Measurements from ENCODE around the gene ZNF69. TPM values are rescaled to one million over a fixed set of nuclear protein-coding genes. Genes with fewer than 3 reads are reported as not detected.
A peak's percentile ranks its signal among the peaks of the same experiment; 100 is the strongest.

The ZNF69 gene
- total and polyA plus RNA-seq, 2 of the 13 experiments (the other 11 are each of a cell fraction or from before 2014, with no cell fraction given), result 9.6 to 21.0 TPM

GRCh38 chr19:11924886-11925650 lies 37.5 kb downstream of the ZNF69 start, which contains the start of gene ZNF700:
Gene ZNF700 (plus strand): TSS chr19:11925107. CDS start chr19:11925211, 104 bp downstream.
- H3K27me3 ChIP-seq (ENCODE audit: control insufficient read depth in 1 of 2, insufficient read depth in 2 of 2, low read length in 2 of 2), result no peaks in the 10 kb centered on the region; a peak in 1 of 5 replicates
- ATAC-seq (peak; percentile 90), DNase-seq (ENCODE audit: low spot score) (peak; percentile 93), FAIRE-seq (peak; percentile 67)
- no peaks in the 10 kb centered on the region for H3K9me3 ChIP-seq (ENCODE audit: low read length)
- ChIA-PET POLR2A (interaction anchor here (0.6 to 2.7 kb wide), 11 partner anchors 9 to 215 kb away, joined by 3 to 30 read pairs (median 10); partner anchors contain the start of genes ZNF20, ZNF69, ZNF763 and ZNF878), CTCF (ENCODE audit: low intra/inter-chr PET ratio, low total read pairs) (interaction anchor here (1.8 kb wide), 1 partner anchor 216 kb away, joined by 6 read pairs; no protein-coding TSS in a partner anchor)
- H3K4me2 ChIP-seq (ENCODE audit: low read depth, low read length), result peak within 1 kb of the TSS; percentile 100
- H3K36me3 ChIP-seq (replicated peaks in 1 of 2; ENCODE audit: control insufficient read depth in 1 of 2, insufficient read depth in 2 of 2, low read length in 2 of 2), result 0 out of 5 replicates have a peak, but pooled peaks cover 0 to 1% of the 10 kb centered on the region in 2 experiments
- peaks cover 19% of the 10 kb centered on the region for H3K79me2 ChIP-seq (ENCODE audit: insufficient read depth, low read length)
- in situ Hi-C loops (cut with HindIII; ENCODE audit: extremely low pct_ligation_motif_present, low pct_unique_long_range_greater_than_20kb) (no loop called here), intact Hi-C loops (cut with micrococcal nuclease; ENCODE audit: unreplicated experiment) (loop anchor here (1.0 to 5.0 kb wide), 3 partner anchors 38 to 128 kb away; partner anchors contain the start of genes ZNF69 and ZNF878)
- H3K27ac ChIP-seq (ENCODE audit: extremely low read length, insufficient read depth, low read length), result peak within 1 kb of the TSS; percentile 97
- peak within 1 kb of the TSS; percentile 95 for H3K9ac ChIP-seq (ENCODE audit: insufficient read depth, low read depth, low read length)
- peaks cover 51% of the 10 kb centered on the region for H3K4me1 ChIP-seq (ENCODE audit: insufficient read depth, low read length)
- BruUV-seq (replicated peaks), result no TSS peak
- peak within 1 kb of the TSS; percentile 27 for H2AFZ ChIP-seq (ENCODE audit: low read length)
- H4K20me1 ChIP-seq (ENCODE audit: insufficient read depth, low read length), result no peaks in the 10 kb centered on the region
- WGBS (ENCODE audit: low lambda C conversion rate), result 0% methylated on average over 9 of the region's 53 CpGs
- H3K4me3 ChIP-seq (replicated peaks in 1 of 3; ENCODE audit: insufficient read depth in 1 of 3, low read depth in 2 of 3, low read length in 3 of 3), result peak within 1 kb of the TSS; percentile 80 to 88 (median 85)
- TF ChIP-seq ZNF12 (CRISPR knock-in tag; IDR thresholded peaks at IDR 0.05), result no peak
- TF ChIP-seq ZNF790 (CRISPR knock-in tag; IDR thresholded peaks at IDR 0.05; ENCODE audit: borderline replicate concordance), result no peak; the same call in 1 of the 2 replicates
- TF ChIP-seq MXI1 (IDR thresholded peaks at IDR 0.05; ENCODE audit: borderline replicate concordance, low read depth, low read length), result peak; percentile 13; the same call in 1 of the 3 replicates
- TF ChIP-seq HNRNPL (IDR thresholded peaks at IDR 0.05; ENCODE audit: low read depth, low read length), result 0 out of 2 replicates have a peak, but pooled peaks have one; percentile 55
- TF ChIP-seq ZNF20 (CRISPR knock-in tag; IDR thresholded peaks at IDR 0.05), result no peak
- TF ChIP-seq ZNF556 (CRISPR knock-in tag; IDR thresholded peaks at IDR 0.05; ENCODE audit: borderline replicate concordance), result 0 out of 2 replicates have a peak, but pooled peaks have one; percentile 15
- TF ChIP-seq NBN (conservative IDR thresholded peaks at IDR 0.05), result no peak
- TF ChIP-seq ZBTB34 (CRISPR knock-in tag; IDR thresholded peaks at IDR 0.05), result no peak
- TF ChIP-seq POLR2A (IDR thresholded peaks at IDR 0.05; ENCODE audit: insufficient read depth in 1 of 2, low read depth in 2 of 2, low read length in 2 of 2), result peak; percentile 84 to 97
- peak; percentile 77 for TF ChIP-seq KDM2A (CRISPR knock-in tag; IDR thresholded peaks at IDR 0.05; ENCODE audit: borderline replicate concordance, low read depth)
- TF ChIP-seq ZNF24 (IDR thresholded peaks at IDR 0.05), result no peak
- TF ChIP-seq ZMYM4 (CRISPR knock-in tag; IDR thresholded peaks at IDR 0.05), result peak; percentile 42
- no peak for TF ChIP-seq MBD4 (IDR thresholded peaks at IDR 0.05; ENCODE audit: borderline replicate concordance, low read length)
- TF ChIP-seq SAP130 (CRISPR knock-in tag; IDR thresholded peaks at IDR 0.05; ENCODE audit: low read depth), result peak; percentile 85
- no peak; the same call in 1 of the 2 replicates for TF ChIP-seq ZBTB38 (CRISPR knock-in tag; IDR thresholded peaks at IDR 0.05)
- 0 out of 2 replicates have a peak, but pooled peaks have one; percentile 18 for TF ChIP-seq PRDM4 (CRISPR knock-in tag; IDR thresholded peaks at IDR 0.05; ENCODE audit: borderline replicate concordance)
- TF ChIP-seq BRD4 (CRISPR knock-in tag; IDR thresholded peaks at IDR 0.05), result peak; percentile 63
- peak; percentile 64 for TF ChIP-seq GABPA (IDR thresholded peaks at IDR 0.05; ENCODE audit: low read depth, low read length)
- peak; percentile 87 for TF ChIP-seq GABPA (CRISPR knock-in tag; IDR thresholded peaks at IDR 0.05; ENCODE audit: low read depth)
- TF ChIP-seq, protein P1, sequence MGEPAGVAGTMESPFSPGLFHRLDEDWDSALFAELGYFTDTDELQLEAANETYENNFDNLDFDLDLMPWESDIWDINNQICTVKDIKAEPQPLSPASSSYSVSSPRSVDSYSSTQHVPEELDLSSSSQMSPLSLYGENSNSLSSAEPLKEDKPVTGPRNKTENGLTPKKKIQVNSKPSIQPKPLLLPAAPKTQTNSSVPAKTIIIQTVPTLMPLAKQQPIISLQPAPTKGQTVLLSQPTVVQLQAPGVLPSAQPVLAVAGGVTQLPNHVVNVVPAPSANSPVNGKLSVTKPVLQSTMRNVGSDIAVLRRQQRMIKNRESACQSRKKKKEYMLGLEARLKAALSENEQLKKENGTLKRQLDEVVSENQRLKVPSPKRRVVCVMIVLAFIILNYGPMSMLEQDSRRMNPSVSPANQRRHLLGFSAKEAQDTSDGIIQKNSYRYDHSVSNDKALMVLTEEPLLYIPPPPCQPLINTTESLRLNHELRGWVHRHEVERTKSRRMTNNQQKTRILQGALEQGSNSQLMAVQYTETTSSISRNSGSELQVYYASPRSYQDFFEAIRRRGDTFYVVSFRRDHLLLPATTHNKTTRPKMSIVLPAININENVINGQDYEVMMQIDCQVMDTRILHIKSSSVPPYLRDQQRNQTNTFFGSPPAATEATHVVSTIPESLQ (CRISPR knock-in tag; conservative IDR thresholded peaks at IDR 0.05), result no peak
